Measurements from ENCODE around the gene HOXB3. TPM values are rescaled to one million over a fixed set of nuclear protein-coding genes. Genes with fewer than 3 reads are reported as not detected.

HOXB3 gene
- total and polyA plus RNA-seq, 2 of the 13 experiments (the other 11 are each of a cell fraction or from before 2014, with no cell fraction given): not detected

DNA sequence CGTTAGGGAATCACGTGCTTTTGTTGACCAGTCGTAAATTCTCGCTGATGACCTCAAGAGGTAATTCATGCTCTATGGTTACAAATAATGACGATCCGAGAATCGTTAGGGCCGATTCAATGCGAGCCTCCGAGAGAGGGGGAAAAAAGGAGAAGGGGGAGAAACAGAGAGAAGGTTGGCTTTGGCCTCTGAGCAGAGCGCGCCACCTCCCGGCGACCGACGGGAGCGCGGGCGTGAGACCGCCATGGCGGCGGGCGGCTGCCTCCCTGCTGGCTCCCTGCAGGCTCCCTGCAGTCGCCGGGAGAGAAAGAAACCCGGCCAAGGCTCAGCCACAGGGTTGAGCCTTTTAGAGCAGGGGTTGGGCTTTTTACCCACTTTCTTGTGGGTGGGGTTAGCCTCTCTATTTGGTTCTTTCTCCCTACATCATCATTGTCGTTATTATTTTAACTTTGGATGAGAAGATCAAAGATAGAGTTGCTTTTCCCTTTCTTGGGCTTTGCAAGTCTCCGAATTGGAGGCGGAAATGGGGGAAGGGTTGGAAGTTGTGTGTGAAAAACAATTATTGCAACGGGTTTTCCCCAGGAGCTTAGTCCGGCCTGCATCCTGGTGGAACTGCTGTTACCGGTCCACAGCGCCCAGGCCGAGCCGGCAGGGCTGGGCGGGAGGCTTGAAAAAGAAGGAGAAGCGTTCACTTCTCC lies 3.9 kb upstream of the HOXB3 start (continued):
- TF ChIP-seq, protein P1, sequence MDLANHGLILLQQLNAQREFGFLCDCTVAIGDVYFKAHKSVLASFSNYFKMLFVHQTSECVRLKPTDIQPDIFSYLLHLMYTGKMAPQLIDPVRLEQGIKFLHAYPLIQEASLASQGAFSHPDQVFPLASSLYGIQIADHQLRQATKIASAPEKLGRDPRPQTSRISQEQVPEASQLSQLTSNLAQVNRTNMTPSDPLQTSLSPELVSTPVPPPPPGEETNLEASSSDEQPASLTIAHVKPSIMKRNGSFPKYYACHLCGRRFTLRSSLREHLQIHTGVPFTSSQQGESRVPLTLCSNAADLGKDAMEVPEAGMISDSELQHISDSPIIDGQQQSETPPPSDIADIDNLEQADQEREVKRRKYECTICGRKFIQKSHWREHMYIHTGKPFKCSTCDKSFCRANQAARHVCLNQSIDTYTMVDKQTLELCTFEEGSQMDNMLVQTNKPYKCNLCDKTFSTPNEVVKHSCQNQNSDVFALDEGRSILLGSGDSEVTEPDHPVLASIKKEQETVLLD (CRISPR knock-in tag; IDR thresholded peaks at IDR 0.05; ENCODE audit: low read depth): no peak
- TF ChIP-seq, protein P2, sequence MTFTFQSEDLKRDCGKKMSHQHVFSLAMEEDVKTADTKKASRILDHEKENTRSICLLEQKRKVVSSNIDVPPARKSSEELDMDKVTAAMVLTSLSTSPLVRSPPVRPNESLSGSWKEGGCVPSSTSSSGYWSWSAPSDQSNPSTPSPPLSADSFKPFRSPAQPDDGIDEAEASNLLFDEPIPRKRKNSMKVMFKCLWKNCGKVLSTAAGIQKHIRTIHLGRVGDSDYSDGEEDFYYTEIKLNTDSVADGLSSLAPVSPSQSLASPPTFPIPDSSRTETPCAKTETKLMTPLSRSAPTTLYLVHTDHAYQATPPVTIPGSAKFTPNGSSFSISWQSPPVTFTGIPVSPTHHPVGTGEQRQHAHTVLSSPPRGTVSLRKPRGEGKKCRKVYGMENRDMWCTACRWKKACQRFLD (CRISPR knock-in tag; IDR thresholded peaks at IDR 0.05; ENCODE audit: borderline replicate concordance): no peak
- TF ChIP-seq SRSF1 (optimal IDR thresholded peaks at IDR 0.05; ENCODE audit: low read depth, low read length): no peak
- TF ChIP-seq, protein P3, sequence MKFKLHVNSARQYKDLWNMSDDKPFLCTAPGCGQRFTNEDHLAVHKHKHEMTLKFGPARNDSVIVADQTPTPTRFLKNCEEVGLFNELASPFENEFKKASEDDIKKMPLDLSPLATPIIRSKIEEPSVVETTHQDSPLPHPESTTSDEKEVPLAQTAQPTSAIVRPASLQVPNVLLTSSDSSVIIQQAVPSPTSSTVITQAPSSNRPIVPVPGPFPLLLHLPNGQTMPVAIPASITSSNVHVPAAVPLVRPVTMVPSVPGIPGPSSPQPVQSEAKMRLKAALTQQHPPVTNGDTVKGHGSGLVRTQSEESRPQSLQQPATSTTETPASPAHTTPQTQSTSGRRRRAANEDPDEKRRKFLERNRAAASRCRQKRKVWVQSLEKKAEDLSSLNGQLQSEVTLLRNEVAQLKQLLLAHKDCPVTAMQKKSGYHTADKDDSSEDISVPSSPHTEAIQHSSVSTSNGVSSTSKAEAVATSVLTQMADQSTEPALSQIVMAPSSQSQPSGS (CRISPR knock-in tag; IDR thresholded peaks at IDR 0.05): no peak
- TF ChIP-seq, protein P4, sequence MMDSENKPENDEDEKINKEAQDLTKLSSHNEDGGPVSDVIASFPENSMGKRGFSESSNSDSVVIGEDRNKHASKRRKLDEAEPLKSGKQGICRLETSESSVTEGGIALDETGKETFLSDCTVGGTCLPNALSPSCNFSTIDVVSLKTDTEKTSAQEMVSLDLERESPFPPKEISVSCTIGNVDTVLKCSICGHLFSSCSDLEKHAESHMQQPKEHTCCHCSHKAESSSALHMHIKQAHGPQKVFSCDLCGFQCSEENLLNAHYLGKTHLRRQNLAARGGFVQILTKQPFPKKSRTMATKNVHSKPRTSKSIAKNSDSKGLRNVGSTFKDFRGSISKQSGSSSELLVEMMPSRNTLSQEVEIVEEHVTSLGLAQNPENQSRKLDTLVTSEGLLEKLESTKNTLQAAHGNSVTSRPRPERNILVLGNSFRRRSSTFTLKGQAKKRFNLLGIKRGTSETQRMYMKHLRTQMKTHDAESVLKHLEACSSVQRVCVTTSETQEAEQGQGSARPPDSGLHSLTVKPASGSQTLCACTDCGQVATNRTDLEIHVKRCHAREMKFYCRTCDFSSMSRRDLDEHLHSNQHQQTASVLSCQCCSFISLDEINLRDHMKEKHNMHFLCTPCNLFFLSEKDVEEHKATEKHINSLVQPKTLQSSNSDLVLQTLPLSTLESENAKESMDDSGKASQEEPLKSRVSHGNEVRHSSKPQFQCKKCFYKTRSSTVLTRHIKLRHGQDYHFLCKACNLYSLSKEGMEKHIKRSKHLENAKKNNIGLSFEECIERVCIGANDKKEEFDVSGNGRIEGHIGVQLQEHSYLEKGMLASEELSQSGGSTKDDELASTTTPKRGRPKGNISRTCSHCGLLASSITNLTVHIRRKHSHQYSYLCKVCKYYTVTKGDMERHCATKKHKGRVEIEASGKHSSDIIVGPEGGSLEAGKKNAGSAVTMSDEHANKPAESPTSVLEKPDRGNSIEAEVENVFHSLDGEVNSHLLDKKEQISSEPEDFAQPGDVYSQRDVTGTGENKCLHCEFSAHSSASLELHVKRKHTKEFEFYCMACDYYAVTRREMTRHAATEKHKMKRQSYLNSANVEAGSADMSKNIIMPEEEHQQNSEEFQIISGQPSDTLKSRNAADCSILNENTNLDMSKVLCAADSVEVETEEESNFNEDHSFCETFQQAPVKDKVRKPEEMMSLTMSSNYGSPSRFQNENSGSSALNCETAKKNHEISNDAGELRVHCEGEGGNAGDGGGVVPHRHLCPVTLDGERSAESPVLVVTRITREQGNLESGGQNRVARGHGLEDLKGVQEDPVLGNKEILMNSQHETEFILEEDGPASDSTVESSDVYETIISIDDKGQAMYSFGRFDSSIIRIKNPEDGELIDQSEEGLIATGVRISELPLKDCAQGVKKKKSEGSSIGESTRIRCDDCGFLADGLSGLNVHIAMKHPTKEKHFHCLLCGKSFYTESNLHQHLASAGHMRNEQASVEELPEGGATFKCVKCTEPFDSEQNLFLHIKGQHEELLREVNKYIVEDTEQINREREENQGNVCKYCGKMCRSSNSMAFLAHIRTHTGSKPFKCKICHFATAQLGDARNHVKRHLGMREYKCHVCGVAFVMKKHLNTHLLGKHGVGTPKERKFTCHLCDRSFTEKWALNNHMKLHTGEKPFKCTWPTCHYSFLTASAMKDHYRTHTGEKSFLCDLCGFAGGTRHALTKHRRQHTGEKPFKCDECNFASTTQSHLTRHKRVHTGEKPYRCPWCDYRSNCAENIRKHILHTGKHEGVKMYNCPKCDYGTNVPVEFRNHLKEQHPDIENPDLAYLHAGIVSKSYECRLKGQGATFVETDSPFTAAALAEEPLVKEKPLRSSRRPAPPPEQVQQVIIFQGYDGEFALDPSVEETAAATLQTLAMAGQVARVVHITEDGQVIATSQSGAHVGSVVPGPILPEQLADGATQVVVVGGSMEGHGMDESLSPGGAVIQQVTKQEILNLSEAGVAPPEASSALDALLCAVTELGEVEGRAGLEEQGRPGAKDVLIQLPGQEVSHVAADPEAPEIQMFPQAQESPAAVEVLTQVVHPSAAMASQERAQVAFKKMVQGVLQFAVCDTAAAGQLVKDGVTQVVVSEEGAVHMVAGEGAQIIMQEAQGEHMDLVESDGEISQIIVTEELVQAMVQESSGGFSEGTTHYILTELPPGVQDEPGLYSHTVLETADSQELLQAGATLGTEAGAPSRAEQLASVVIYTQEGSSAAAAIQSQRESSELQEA (CRISPR knock-in tag; IDR thresholded peaks at IDR 0.05; ENCODE audit: not compliant biosample characterization): no peak
- TF ChIP-seq ZZZ3 (CRISPR knock-in tag; IDR thresholded peaks at IDR 0.05; ENCODE audit: borderline replicate concordance): no peak
- TF ChIP-seq ZNF101 (CRISPR knock-in tag; IDR thresholded peaks at IDR 0.05; ENCODE audit: borderline replicate concordance, low read depth): no peak
- no peak; the same call in 1 of the 2 replicates for TF ChIP-seq ZNF331 (CRISPR knock-in tag; IDR thresholded peaks at IDR 0.05)
- TF ChIP-seq ZFP62 (CRISPR knock-in tag; IDR thresholded peaks at IDR 0.05): no peak
- no peak for TF ChIP-seq CHCHD3 (CRISPR knock-in tag; IDR thresholded peaks at IDR 0.05)
- TF ChIP-seq, protein P5, sequence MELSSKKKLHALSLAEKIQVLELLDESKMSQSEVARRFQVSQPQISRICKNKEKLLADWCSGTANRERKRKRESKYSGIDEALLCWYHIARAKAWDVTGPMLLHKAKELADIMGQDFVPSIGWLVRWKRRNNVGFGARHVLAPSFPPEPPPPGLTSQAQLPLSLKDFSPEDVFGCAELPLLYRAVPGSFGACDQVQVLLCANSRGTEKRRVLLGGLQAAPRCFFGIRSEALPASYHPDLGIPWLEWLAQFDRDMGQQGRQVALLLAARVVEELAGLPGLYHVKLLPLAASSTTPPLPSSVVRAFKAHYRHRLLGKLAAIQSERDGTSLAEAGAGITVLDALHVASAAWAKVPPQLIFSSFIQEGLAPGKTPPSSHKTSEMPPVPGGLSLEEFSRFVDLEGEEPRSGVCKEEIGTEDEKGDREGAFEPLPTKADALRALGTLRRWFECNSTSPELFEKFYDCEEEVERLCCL (CRISPR knock-in tag; IDR thresholded peaks at IDR 0.05; ENCODE audit: borderline replicate concordance): no peak
- no peak for TF ChIP-seq ZNF235 (CRISPR knock-in tag; IDR thresholded peaks at IDR 0.05; ENCODE audit: borderline replicate concordance)
